OCI-LY7 (cell line): ENCODE results near the gene E2F6.

Experiments used
- EZH2phosphoT487 ChIP-seq: fragments of 200-600 bp; sonication (generic); IDR thresholded peaks from 2 replicates; pipeline ENCODE4 v1.6.1; 2018; ENCODE audit warnings: low read depth, borderline replicate concordance, mild to moderate bottlenecking, mixed run types, antibody characterized with exemption, low read length, moderate library complexity, mixed read lengths
- TF ChIP-seq, protein P1 (sequence below): fragments of 200-600 bp; sonication (generic); conservative IDR thresholded peaks from 2 replicates; pipeline ENCODE4 v1.5.1; 2014; ENCODE audit warnings: mild to moderate bottlenecking, antibody characterized with exemption, low read length, moderate library complexity, mixed read lengths

DNA sequence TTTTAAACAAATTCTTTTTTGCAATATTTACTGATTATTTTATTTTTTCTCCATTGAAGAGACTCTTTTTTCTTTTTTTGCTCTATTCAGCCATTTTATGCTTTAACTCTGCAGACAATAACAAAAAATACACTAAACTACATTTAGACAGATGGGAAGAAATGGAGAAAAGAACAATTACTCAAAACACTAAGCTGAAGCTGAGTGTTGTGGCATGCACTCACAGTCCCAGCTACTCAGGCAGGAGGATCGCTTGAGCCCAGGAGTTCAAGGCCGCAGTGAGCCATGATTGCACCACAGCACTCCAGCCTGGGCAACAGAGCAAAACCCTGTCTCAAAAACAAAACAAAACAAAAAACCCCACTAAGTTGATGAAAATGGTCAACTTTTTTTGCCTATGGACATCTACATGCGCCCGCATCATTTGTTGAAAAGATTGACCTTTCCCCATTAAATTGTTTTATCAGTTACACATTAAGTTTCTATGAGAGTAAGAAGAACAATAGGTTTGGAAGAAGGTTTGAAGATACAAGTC is 43.0 kb downstream of the E2F6 start:
- TF ChIP-seq, protein P1, sequence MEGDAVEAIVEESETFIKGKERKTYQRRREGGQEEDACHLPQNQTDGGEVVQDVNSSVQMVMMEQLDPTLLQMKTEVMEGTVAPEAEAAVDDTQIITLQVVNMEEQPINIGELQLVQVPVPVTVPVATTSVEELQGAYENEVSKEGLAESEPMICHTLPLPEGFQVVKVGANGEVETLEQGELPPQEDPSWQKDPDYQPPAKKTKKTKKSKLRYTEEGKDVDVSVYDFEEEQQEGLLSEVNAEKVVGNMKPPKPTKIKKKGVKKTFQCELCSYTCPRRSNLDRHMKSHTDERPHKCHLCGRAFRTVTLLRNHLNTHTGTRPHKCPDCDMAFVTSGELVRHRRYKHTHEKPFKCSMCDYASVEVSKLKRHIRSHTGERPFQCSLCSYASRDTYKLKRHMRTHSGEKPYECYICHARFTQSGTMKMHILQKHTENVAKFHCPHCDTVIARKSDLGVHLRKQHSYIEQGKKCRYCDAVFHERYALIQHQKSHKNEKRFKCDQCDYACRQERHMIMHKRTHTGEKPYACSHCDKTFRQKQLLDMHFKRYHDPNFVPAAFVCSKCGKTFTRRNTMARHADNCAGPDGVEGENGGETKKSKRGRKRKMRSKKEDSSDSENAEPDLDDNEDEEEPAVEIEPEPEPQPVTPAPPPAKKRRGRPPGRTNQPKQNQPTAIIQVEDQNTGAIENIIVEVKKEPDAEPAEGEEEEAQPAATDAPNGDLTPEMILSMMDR = no peak
- no peak for TF ChIP-seq EZH2phosphoT487
